ENCODE data around the gene PLPP3. TPM values are rescaled to one million over a fixed set of nuclear protein-coding genes. Genes with fewer than 3 reads are reported as not detected.

PLPP3 gene
- total and polyA plus RNA-seq, 9 of the 15 experiments (the other 6 are each of a cell fraction or from before 2014, with no cell fraction given), result 0.07 to 0.54 (median 0.20) TPM

- H3K27ac ChIP-seq (ENCODE audit: extremely low read depth, low read depth, low read length), result no peak overlapping the region
- no peak for ATAC-seq
- no peak overlapping the region for H2AFZ ChIP-seq (ENCODE audit: low read depth, low read length)
- no peaks in the 10 kb centered on the region for H3K79me2 ChIP-seq (ENCODE audit: control insufficient read depth, insufficient read depth, low read length)
- TF ChIP-seq DNMT1 (IDR thresholded peaks at IDR 0.05) (no peak), CLOCK (CRISPR knock-in tag; IDR thresholded peaks at IDR 0.05; ENCODE audit: borderline replicate concordance) (no peak), TEAD2 (tag; IDR thresholded peaks at IDR 0.05) (no peak)
- no peaks in the 10 kb centered on the region for H3K36me3 ChIP-seq (ENCODE audit: control insufficient read depth, insufficient read depth, low read length)
- CTCF ChIA-PET (ENCODE audit: low intra/inter-chr PET ratio), result no interaction called here
- H3K4me2 ChIP-seq (ENCODE audit: insufficient read depth, low read length), result no peak overlapping the region
- H3K27me3 ChIP-seq (ENCODE audit: control insufficient read depth in 2 of 2, insufficient read depth in 2 of 2, low read length in 2 of 2), result peaks cover 20 to 41% of the 10 kb centered on the region in 2 experiments
- 5% methylated on average over 7 of the region's 7 CpGs for WGBS (ENCODE audit: insufficient coverage, low coverage, missing lambda C conversion rate)
- no peak overlapping the region for H3K9ac ChIP-seq (ENCODE audit: insufficient read depth in 1 of 2, low read depth in 2 of 2, low read length in 2 of 2)
- intact Hi-C loops (cut with micrococcal nuclease), result no loop called here
- no TSS peak for BruUV-seq (replicated peaks)
- FAIRE-seq, result no peak
- in situ Hi-C loops (cut with MboI), result no loop called here
- POLR2A ChIA-PET, result interaction anchor here (2.0 kb wide), 1 partner anchor 21 kb away, joined by 4 read pairs; no protein-coding TSS in a partner anchor
- H3K9me3 ChIP-seq (replicated peaks; ENCODE audit: control insufficient read depth, insufficient read depth, low read depth, low read length), result no peaks in the 10 kb centered on the region
- H4K20me1 ChIP-seq (replicated peaks; ENCODE audit: control insufficient read depth, insufficient read depth, low read length), result no peaks in the 10 kb centered on the region
- peaks cover 0 to 8% of the 10 kb centered on the region in 2 experiments; a peak in 1 of 5 replicates for H3K4me1 ChIP-seq (replicated peaks in 1 of 2; ENCODE audit: control insufficient read depth in 2 of 2, insufficient read depth in 2 of 2, low read length in 2 of 2)
- H3K9me1 ChIP-seq (ENCODE audit: control insufficient read depth, insufficient read depth, low read length), result no peaks in the 10 kb centered on the region
- no peak for DNase-seq (ENCODE audit: extremely low read depth in 1 of 4, low spot score in 3 of 4)
- no peak overlapping the region for H3K4me3 ChIP-seq
Observed at GRCh38 chr1:56478734-56479133, 100.6 kb downstream of the PLPP3 start.
